Islet precursor cell (in vitro differentiated cells): ENCODE data around the gene TKTL1.

ENCODE experiments used
- DNase-seq: peaks from one replicate; pipeline ENCODE4 v3.0.0-alpha.2; 2018

TKTL1 gene

DNA sequence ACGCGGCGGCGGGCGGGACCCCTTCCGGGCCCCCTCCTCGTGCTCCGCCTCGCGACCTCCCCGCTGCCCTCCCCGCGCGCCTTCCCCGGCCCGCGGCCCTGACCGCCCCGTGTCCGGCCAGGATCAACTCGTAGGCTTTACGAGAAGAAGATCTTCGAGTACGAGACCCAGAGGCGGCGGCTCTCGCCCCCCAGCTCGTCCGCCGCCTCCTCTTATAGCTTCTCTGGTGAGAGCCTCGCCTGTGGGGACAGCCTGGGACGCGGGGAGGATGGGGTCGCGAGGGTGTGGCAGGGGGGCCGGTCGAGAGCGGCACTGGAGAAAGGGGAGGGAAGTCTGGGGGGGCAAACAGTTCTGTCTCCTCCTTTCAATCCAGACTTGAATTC, 84.0 kb downstream of the TKTL1 start:
- DNase-seq, result no peak
